HTR-8/SVneo (cell line): Measurements from ENCODE around the gene DUS3L.
A peak's percentile ranks its signal among the peaks of the same experiment; 100 is the strongest.
"Not testable (repeated sequence)": the region's sequence is repeated elsewhere in the genome, so short reads cannot be mapped to it uniquely, and the experiment has no call there.

ENCODE experiments used
- DNase-seq: peaks from one replicate; pipeline ENCODE4 v3.0.0; 2011; ENCODE audit warnings: low spot score, mixed read lengths; ENCODE audit not compliant: insufficient read length
- FAIRE-seq: peaks from 2 replicates; lab custom pipeline; 2011; peaks lifted over from hg19 to GRCh38; lab: Jason Lieb, UNC

The DUS3L gene

GRCh38 chr19:5775668-5776309 lies 15.2 kb downstream of the DUS3L start:
- DNase-seq (no peak), FAIRE-seq (no peak)

DNA sequence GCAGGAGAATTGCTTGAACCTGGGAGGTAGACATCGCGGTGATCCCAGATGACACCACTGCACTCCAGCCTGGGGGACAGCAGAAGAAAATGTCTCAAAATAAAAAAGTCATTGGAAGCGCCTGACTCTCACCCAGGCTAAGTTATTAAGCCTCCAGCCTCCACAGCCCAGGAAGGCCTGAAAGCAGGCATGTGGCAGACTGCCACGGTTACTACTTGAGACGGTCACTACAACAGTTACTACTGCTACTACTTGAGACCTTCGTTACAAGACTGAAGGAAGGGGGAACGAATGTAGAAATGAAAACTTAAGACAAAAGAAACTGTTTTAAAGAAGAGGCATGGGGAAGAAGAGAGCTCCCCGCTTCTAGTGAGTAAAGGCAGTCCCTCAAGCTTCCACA lies 16.0 kb downstream of the DUS3L start:
- no peak for DNase-seq
- FAIRE-seq: no peak

DNA sequence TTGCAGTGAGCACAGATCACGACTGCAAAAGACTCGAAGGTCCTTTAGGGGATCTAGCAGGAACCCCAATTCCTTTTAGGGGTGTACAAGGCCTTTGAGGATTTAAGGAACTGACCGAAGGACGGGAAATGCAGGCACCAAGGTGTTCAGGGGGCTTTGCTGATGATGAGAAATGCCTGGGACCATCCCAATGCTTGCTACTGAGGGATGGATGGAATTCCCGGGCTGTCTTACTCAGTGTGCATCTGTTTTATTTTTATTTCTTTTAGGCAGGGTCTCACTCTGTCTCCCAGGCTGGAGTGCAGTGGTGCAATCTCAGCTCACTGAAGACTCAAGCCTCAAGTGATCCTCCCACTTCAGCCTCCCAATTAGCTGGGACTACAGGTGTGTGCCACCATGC lies 17.7 kb downstream of the DUS3L start:
- FAIRE-seq (no peak), DNase-seq (no peak)

DNA sequence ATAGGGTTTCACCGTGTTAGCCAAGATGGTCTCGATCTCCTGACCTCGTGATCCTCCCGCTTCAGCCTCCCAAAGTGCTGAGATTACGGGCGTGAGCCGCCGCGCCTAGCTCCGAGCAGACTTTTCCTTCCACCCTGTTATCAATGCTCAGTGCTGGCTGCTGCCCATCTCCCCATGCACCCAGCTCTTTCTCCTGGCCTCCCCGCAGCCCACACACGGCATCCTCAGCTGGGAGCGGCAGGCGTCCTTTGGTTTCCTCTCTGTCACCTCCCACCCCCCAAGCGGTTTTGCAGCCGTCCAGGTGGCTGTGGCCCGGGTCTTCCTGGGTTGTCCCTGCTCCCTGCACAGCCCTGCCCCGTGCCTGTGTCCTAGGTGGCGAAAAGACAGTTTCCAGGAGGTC lies 18.5 kb downstream of the DUS3L start:
- DNase-seq (no peak), FAIRE-seq (no peak)

DNA sequence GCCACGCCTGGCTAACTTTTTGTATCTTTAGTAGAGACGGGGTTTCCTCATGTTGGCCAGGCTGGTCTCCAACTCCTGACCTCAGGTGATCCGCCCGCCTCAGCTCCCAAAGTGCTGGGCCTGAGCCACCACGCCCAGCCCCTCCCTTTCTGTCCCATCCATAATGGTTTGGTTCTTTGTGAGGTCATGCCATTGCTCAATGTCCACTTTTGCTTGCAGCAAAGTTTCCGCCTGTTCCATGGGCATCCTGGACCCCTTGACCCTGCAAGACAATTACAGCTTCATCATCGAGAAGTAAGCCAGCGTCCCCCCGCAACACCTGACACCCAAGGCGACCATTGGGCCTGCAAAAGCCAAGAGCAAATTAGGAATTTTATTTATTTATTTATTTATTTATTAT lies 23.0 kb downstream of the DUS3L start:
- FAIRE-seq (no peak), DNase-seq (no peak)

GRCh38 chr19:5765220-5765619 lies 25.7 kb downstream of the DUS3L start:
- FAIRE-seq (no peak), DNase-seq (no peak)

GRCh38 chr19:5762608-5763217 lies 28.2 kb downstream of the DUS3L start:
- FAIRE-seq: peak; percentile 4
- DNase-seq: no peak

DNA sequence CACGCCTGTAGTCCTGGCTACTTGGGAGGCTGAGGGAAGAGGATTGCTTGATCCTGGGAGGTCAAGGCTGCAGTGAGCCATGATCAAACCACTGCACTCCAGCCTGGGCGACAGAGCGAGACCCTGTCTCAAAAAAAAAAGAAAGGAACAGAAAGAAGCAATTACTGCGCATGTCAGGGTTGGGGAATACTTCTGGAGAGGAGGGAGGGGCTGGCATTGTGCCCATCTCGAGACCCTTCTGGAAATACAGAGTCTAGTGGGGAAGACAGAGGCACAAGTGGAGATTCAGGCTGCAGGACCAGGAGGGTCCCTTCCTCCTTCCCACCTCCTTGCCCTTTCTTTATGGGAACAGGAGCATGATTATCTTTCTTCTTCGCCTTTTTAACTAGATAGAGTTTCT lies 37.2 kb downstream of the DUS3L start:
- DNase-seq (no peak), FAIRE-seq (no peak)

DNA sequence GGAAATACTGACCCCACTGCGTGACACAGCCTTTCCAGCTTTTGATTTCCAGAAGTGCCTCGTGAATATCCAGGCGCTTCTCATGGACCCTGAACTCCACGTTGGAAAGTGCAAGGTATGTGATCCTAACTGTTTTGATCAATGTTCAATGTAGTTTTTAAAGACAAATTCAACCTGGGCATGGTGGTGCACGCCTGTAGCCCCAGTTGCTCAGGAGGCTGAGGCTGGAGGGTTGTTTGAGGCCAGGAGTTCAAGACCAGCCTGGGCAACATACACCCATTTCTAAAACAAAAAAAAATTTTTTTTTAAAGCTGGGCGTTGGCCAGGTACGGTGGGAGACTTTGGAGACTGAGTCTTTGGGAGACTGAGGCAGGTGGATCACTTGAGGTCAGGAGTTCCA lies 39.3 kb downstream of the DUS3L start:
- DNase-seq (no peak), FAIRE-seq (no peak)

DNA sequence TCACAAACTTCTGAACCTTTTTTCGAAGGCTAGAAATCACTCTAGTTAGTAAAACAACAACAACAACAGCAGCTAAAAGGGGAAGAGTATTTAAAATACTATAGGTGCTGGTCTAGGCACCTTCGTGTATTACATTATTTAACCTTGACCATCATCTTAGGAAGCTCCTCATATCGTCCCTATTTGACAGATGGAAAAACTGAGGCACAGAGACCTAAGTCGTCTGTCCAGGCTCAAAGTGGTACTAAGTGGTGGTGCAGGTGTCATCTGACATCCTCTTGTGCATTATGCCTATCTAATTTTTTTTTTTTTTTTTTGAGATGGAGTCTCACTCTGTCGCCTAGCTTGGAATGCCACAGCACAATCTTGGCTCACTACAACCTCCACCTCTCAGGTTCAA lies 41.5 kb downstream of the DUS3L start:
- DNase-seq (no peak), FAIRE-seq (no peak)

DNA sequence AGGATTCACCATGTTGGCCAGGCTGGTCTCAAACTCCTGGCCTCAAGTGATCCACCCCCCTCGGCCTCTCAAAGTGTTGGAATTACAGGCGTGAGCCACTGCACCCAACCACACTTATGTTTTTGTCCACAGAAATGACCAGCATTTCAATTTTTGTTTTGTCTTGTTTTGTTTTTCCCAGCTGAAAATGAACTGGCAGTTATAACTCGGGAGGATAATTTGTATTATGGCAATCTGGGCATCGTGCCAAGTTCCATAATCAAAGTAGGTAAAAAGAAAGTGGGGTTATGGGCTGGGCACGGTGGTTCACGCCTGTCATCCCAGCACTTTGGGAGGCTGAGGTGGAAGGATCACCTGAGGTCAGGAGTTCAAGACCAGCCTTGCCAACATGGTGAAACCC lies 42.0 kb downstream of the DUS3L start:
- not testable (repeated sequence) for FAIRE-seq, DNase-seq

- FAIRE-seq, DNase-seq: not testable (repeated sequence)
Measured at GRCh38 chr19:5744999-5745398, 46.0 kb downstream of the DUS3L start.

DNA sequence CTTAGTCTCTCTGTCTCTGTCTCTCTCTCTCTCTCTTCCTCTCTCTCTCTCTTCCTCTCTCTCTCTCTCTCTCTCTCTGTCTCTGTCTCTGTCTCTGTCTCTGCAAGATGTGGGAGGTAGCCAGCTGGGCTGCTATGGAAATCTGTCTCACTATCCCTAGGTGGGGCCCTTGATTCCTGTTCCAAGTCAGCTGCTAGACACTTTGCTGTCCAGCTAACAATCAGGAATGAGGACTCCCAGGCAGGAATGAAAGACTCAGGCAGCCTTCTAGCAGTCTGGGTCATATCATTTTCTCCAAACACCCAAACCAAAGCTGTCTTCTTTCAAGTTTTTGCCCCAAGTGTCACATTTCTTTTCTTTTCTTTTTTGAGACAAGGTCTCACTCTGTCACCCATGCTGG lies 47.3 kb downstream of the DUS3L start:
- DNase-seq (no peak), FAIRE-seq (no peak)

GRCh38 chr19:5742051-5742450 lies 48.9 kb downstream of the DUS3L start:
- DNase-seq: no peak
- FAIRE-seq: peak; percentile 94

- no peak for DNase-seq
Measured at GRCh38 chr19:5738423-5738822, 52.5 kb downstream of the DUS3L start.

More at GRCh38 chr19:5738423-5738822, 52.5 kb downstream of the DUS3L start:
- FAIRE-seq: no peak
